Ectodermal cell (in vitro differentiated cells): Measurements from ENCODE around the gene ITPA.

Source experiments
- H3K27ac ChIP-seq: 2 replicates; pipeline ENCODE4 v1.7.0; 2013; ENCODE audit warnings: mild to moderate bottlenecking, low read depth, low read length; ENCODE audit not compliant: insufficient read depth, poor library complexity, severe bottlenecking
- H3K27me3 ChIP-seq: 2 replicates; pipeline ENCODE4 v1.7.0; 2013; ENCODE audit warnings: mild to moderate bottlenecking, low read length; ENCODE audit not compliant: insufficient read depth, control insufficient read depth, poor library complexity, severe bottlenecking
- H3K36me3 ChIP-seq: one replicate; pipeline ENCODE4 v1.7.0; 2013; ENCODE audit warnings: low read length; ENCODE audit not compliant: control insufficient read depth, insufficient read depth
- H3K4me1 ChIP-seq: one replicate; pipeline ENCODE4 v1.7.0; 2013; ENCODE audit warnings: low read length; ENCODE audit not compliant: control insufficient read depth, insufficient read depth
- H3K4me3 ChIP-seq: 2 replicates; pipeline ENCODE4 v1.7.0; 2013; ENCODE audit warnings: low read depth, low read length, control low read depth; ENCODE audit not compliant: insufficient read depth
- H3K9me3 ChIP-seq: 2 replicates; pipeline ENCODE4 v1.7.0; 2013; ENCODE audit warnings: mild to moderate bottlenecking, low read length, moderate library complexity; ENCODE audit not compliant: control insufficient read depth
- WGBS, 2 experiments: methylation state at CpG; one replicate each; pipeline ENCODE4 v1.1.7; 2013; ENCODE audit warnings: missing lambda C conversion rate in 2 of 2; 5-methylcytosine and 5-hydroxymethylcytosine counted together

The ITPA gene

GRCh38 chr20:3188823-3189413 lies 20.4 kb upstream of the ITPA start:
- Histone ChIP-seq H3K27ac (no peak overlapping the region), H3K27me3 (no peaks in the 10 kb centered on the region), H3K4me3 (no peak overlapping the region), H3K9me3 (no peaks in the 10 kb centered on the region), H3K36me3 (peaks cover 21% of the 10 kb centered on the region), H3K4me1 (no peaks in the 10 kb centered on the region)
- 90 to 97% methylated on average over 3 of the region's 3 CpGs for WGBS, 2 experiments

- 92 to 94% methylated on average over 4 of the region's 4 CpGs for WGBS, 2 experiments
- Histone ChIP-seq H3K36me3 (peaks cover 28% of the 10 kb centered on the region), H3K27ac (no peak overlapping the region), H3K27me3 (no peaks in the 10 kb centered on the region), H3K4me3 (no peak overlapping the region), H3K4me1 (no peaks in the 10 kb centered on the region), H3K9me3 (no peaks in the 10 kb centered on the region)
Observed at GRCh38 chr20:3189561-3190131, 19.7 kb upstream of the ITPA start.

- Histone ChIP-seq H3K9me3 (no peaks in the 10 kb centered on the region), H3K36me3 (peaks cover 37% of the 10 kb centered on the region), H3K4me3 (no peak overlapping the region), H3K4me1 (no peaks in the 10 kb centered on the region), H3K27me3 (no peaks in the 10 kb centered on the region), H3K27ac (no peak overlapping the region)
- 94 to 96% methylated on average over 14 of the region's 14 CpGs for WGBS, 2 experiments
Observed at GRCh38 chr20:3190681-3191111, 18.6 kb upstream of the ITPA start.

- H3K36me3 ChIP-seq: peaks cover 41% of the 10 kb centered on the region
- WGBS, 2 experiments: 94 to 96% methylated on average over 18 of the region's 18 CpGs
- H3K27ac ChIP-seq: no peak overlapping the region
Observed at GRCh38 chr20:3192226-3193015, 16.9 kb upstream of the ITPA start.

GRCh38 chr20:3193806-3194616 lies 15.3 kb upstream of the ITPA start:
- WGBS, 2 experiments: 93 to 95% methylated on average over 14 of the region's 14 CpGs
- no peaks in the 10 kb centered on the region for H3K9me3 ChIP-seq
- no peaks in the 10 kb centered on the region for H3K4me1 ChIP-seq
- H3K36me3 ChIP-seq: peaks cover 41% of the 10 kb centered on the region
- H3K4me3 ChIP-seq: no peak overlapping the region
- no peak overlapping the region for H3K27ac ChIP-seq
- no peaks in the 10 kb centered on the region for H3K27me3 ChIP-seq

More at GRCh38 chr20:3192226-3193015, 16.9 kb upstream of the ITPA start:
- no peaks in the 10 kb centered on the region for H3K4me1 ChIP-seq
- no peaks in the 10 kb centered on the region for H3K27me3 ChIP-seq
- H3K4me3 ChIP-seq: no peak overlapping the region
- no peaks in the 10 kb centered on the region for H3K9me3 ChIP-seq

- Histone ChIP-seq H3K9me3 (no peaks in the 10 kb centered on the region), H3K4me3 (no peak overlapping the region), H3K4me1 (no peaks in the 10 kb centered on the region), H3K27me3 (no peaks in the 10 kb centered on the region), H3K27ac (no peak overlapping the region), H3K36me3 (peaks cover 46% of the 10 kb centered on the region)
- WGBS, 2 experiments: 97% methylated on average over 10 of the region's 10 CpGs
Observed at GRCh38 chr20:3194617-3195280, 14.5 kb upstream of the ITPA start.

GRCh38 chr20:3195590-3196237 lies 13.6 kb upstream of the ITPA start:
- Histone ChIP-seq H3K27me3 (no peaks in the 10 kb centered on the region), H3K9me3 (no peaks in the 10 kb centered on the region), H3K36me3 (peaks cover 38% of the 10 kb centered on the region), H3K4me3 (no peak overlapping the region), H3K27ac (no peak overlapping the region), H3K4me1 (no peaks in the 10 kb centered on the region)
- WGBS, 2 experiments: 92 to 93% methylated on average over 7 of the region's 7 CpGs

GRCh38 chr20:3199206-3199605 lies 10.1 kb upstream of the ITPA start:
- Histone ChIP-seq H3K4me3 (no peak overlapping the region), H3K27ac (no peak overlapping the region), H3K9me3 (no peaks in the 10 kb centered on the region), H3K27me3 (no peaks in the 10 kb centered on the region), H3K4me1 (peaks cover 5% of the 10 kb centered on the region), H3K36me3 (peaks cover 29% of the 10 kb centered on the region)
- 77 to 80% methylated on average over 2 of the region's 2 CpGs for WGBS, 2 experiments

GRCh38 chr20:3199976-3200755 lies 9.1 kb upstream of the ITPA start:
- no peaks in the 10 kb centered on the region for H3K9me3 ChIP-seq
- no peak overlapping the region for H3K27ac ChIP-seq
- H3K27me3 ChIP-seq: no peaks in the 10 kb centered on the region
- H3K4me1 ChIP-seq: peaks cover 5% of the 10 kb centered on the region
- no peak overlapping the region for H3K4me3 ChIP-seq
- 92 to 93% methylated on average over 27 of the region's 27 CpGs for WGBS, 2 experiments
- peaks cover 21% of the 10 kb centered on the region for H3K36me3 ChIP-seq
